ENCODE measurements around the gene SPTAN1. TPM values are rescaled to one million over a fixed set of nuclear protein-coding genes. Genes with fewer than 3 reads are reported as not detected.

SPTAN1 gene
- total and polyA plus RNA-seq, 2 experiments from 2014 or later, result 108 to 195 TPM

GRCh38 chr9:128637656-128638055 is 85.3 kb downstream of the SPTAN1 start (continued):
- TF ChIP-seq CREB1 (CRISPR knock-in tag; IDR thresholded peaks at IDR 0.05; ENCODE audit: low read depth) (no peak), POLR2AphosphoS5 (IDR thresholded peaks at IDR 0.05; ENCODE audit: low read depth) (no peak), EZH2phosphoT487 (IDR thresholded peaks at IDR 0.05; ENCODE audit: unreplicated experiment) (no peak), REST (IDR thresholded peaks at IDR 0.05; ENCODE audit: unreplicated experiment) (no peak), ZNF114 (CRISPR knock-in tag; IDR thresholded peaks at IDR 0.05) (no peak), NANOG (IDR thresholded peaks at IDR 0.05; ENCODE audit: borderline replicate concordance) (no peak), ETS1 (IDR thresholded peaks at IDR 0.05) (no peak), CTCF (conservative IDR thresholded peaks at IDR 0.05; ENCODE audit: low read depth in 2 of 2) (no peak)

- no peak overlapping the region for H3K4me2 ChIP-seq
- Mint-ChIP-seq H3K9me3 (no peaks in the 10 kb centered on the region), H3K4me3 (no peak overlapping the region), H3K27ac (no peak overlapping the region), H3K27me3 (ENCODE audit: insufficient read depth, low read depth, poor library complexity) (peaks cover 16% of the 10 kb centered on the region), H3K4me1 (peaks cover 9% of the 10 kb centered on the region), H3K36me3 (ENCODE audit: low read depth) (peaks cover 26% of the 10 kb centered on the region)
- no peak overlapping the region for H2AFZ ChIP-seq
- no peaks in the 10 kb centered on the region; the same call in none of the 2 replicates for H4K20me1 ChIP-seq (replicated peaks; ENCODE audit: insufficient read depth)
- H3K27ac ChIP-seq (ENCODE audit: low read depth), result no peak overlapping the region
- H3K27me3 ChIP-seq (ENCODE audit: insufficient read depth), result no peaks in the 10 kb centered on the region
- peaks cover 5% of the 10 kb centered on the region; the same call in 1 of the 2 replicates for H3K36me3 ChIP-seq (ENCODE audit: insufficient read depth)
- H3K79me2 ChIP-seq (replicated peaks; ENCODE audit: insufficient read depth), result no peaks in the 10 kb centered on the region
- no peak for DNase-seq (ENCODE audit: low spot score)
- H3K9me2 ChIP-seq (ENCODE audit: insufficient read depth), result no peaks in the 10 kb centered on the region
- H3F3A ChIP-seq (replicated peaks; ENCODE audit: low read depth), result no peaks in the 10 kb centered on the region; the same call in 1 of the 2 replicates
- H3K4me1 ChIP-seq (ENCODE audit: insufficient read depth), result 0 out of 2 replicates have a peak, but pooled peaks cover 8% of the 10 kb centered on the region
- ATAC-seq, result no peak
- H3K4me3 ChIP-seq, result no peak overlapping the region
- TF ChIP-seq ETS1 (IDR thresholded peaks at IDR 0.05), result no peak
Observed at GRCh38 chr9:128638580-128638979, 86.2 kb downstream of the SPTAN1 start.
